Central memory CD4-positive, alpha-beta T cell (primary cell): ENCODE results near the gene PBX4.
"Not testable (repeated sequence)": the region's sequence is repeated elsewhere in the genome, so short reads cannot be mapped to it uniquely, and the experiment has no call there.

ENCODE experiments used
- DNase-seq: peaks from one replicate; pipeline ENCODE4 v3.0.0; 2022
- total RNA-seq, 3 experiments: gene quantifications; one replicate each; lab custom pipeline; 2026; lab: John Stamatoyannopoulos, UW

Gene PBX4
- 7.4 to 31.8 (median 18.6) reads per million in 3 experiments for total RNA-seq

GRCh38 chr19:19618219-19619051 is at the start of gene PBX4:
PBX4 (minus strand) TSS chr19:19618687; CDS start chr19:19618629, 58 bp downstream.
- peak; percentile 99 for DNase-seq

GRCh38 chr19:19665420-19665948 is 47.0 kb upstream of the PBX4 start:
- DNase-seq = not testable (repeated sequence)

- peak; percentile 96 for DNase-seq
These were observed 45.0 kb upstream of the PBX4 start, which contains the start of gene ATP13A1 for GRCh38 chr19:19663256-19664120. ATP13A1 (minus strand) TSS chr19:19663676; CDS start chr19:19663666, 10 bp downstream.

GRCh38 chr19:19662871-19663255 is 44.4 kb upstream of the PBX4 start:
- no peak for DNase-seq

GRCh38 chr19:19662344-19662743 is 43.9 kb upstream of the PBX4 start:
- no peak for DNase-seq

- DNase-seq = peak; percentile 59
These were observed 43.3 kb upstream of the PBX4 start for GRCh38 chr19:19661675-19662251.

GRCh38 chr19:19661141-19661674 is 42.7 kb upstream of the PBX4 start:
- DNase-seq = no peak

- DNase-seq = no peak
These were observed 41.3 kb upstream of the PBX4 start for GRCh38 chr19:19659646-19660245.

- no peak for DNase-seq
These were observed 38.9 kb upstream of the PBX4 start for GRCh38 chr19:19657397-19657783.

- no peak for DNase-seq
These were observed 38.2 kb upstream of the PBX4 start for GRCh38 chr19:19656451-19657396.

- DNase-seq = no peak
These were observed 37.3 kb upstream of the PBX4 start for GRCh38 chr19:19655641-19656343.

GRCh38 chr19:19655051-19655594 is 36.6 kb upstream of the PBX4 start:
- no peak for DNase-seq

GRCh38 chr19:19654441-19654840 is 36.0 kb upstream of the PBX4 start:
- no peak for DNase-seq

- DNase-seq = no peak
These were observed 35.2 kb upstream of the PBX4 start for GRCh38 chr19:19653597-19654147.

GRCh38 chr19:19652482-19653295 is 34.2 kb upstream of the PBX4 start:
- DNase-seq = no peak

- no peak for DNase-seq
These were observed 32.6 kb upstream of the PBX4 start for GRCh38 chr19:19651076-19651475.

- DNase-seq = no peak
These were observed 31.8 kb upstream of the PBX4 start for GRCh38 chr19:19650331-19650730.

- DNase-seq = no peak
These were observed 31.1 kb upstream of the PBX4 start for GRCh38 chr19:19649580-19649995.

- DNase-seq = no peak
These were observed 30.7 kb upstream of the PBX4 start for GRCh38 chr19:19649155-19649554.
